NB4 (cell line): ENCODE data around the gene TOM1L1.

ENCODE experiments used
- DNase-seq: peaks from one replicate; pipeline ENCODE4 v3.0.0; 2010; ENCODE audit warnings: low read depth
- H3K4me3 ChIP-seq: one replicate; pipeline ENCODE4 v1.5.1; 2011; ENCODE audit warnings: mild to moderate bottlenecking, low read depth, low read length, moderate library complexity
- MAX ChIP-seq: IDR thresholded peaks from 2 replicates; pipeline ENCODE4 v1.6.1; 2011; ENCODE audit warnings: low read depth, low read length
- MYC ChIP-seq: IDR thresholded peaks from 2 replicates; pipeline ENCODE4 v1.6.1; 2011; ENCODE audit warnings: low read depth, low read length
- POLR2A ChIP-seq: IDR thresholded peaks from 2 replicates; pipeline ENCODE4 v1.6.1; 2011; ENCODE audit warnings: mild to moderate bottlenecking; ENCODE audit not compliant: insufficient read length; ENCODE audit errors: extremely low read depth
- TF ChIP-seq, protein P1 (sequence below): IDR thresholded peaks from one replicate; pipeline ENCODE4 v1.5.1; 2012; ENCODE audit warnings: low read depth, low read length

Gene TOM1L1

GRCh38 chr17:54882371-54882770 lies 18.3 kb upstream of the TOM1L1 start:
- TF ChIP-seq, protein P1, sequence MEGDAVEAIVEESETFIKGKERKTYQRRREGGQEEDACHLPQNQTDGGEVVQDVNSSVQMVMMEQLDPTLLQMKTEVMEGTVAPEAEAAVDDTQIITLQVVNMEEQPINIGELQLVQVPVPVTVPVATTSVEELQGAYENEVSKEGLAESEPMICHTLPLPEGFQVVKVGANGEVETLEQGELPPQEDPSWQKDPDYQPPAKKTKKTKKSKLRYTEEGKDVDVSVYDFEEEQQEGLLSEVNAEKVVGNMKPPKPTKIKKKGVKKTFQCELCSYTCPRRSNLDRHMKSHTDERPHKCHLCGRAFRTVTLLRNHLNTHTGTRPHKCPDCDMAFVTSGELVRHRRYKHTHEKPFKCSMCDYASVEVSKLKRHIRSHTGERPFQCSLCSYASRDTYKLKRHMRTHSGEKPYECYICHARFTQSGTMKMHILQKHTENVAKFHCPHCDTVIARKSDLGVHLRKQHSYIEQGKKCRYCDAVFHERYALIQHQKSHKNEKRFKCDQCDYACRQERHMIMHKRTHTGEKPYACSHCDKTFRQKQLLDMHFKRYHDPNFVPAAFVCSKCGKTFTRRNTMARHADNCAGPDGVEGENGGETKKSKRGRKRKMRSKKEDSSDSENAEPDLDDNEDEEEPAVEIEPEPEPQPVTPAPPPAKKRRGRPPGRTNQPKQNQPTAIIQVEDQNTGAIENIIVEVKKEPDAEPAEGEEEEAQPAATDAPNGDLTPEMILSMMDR: no peak
- TF ChIP-seq MAX (no peak), POLR2A (no peak), MYC (no peak)

DNA sequence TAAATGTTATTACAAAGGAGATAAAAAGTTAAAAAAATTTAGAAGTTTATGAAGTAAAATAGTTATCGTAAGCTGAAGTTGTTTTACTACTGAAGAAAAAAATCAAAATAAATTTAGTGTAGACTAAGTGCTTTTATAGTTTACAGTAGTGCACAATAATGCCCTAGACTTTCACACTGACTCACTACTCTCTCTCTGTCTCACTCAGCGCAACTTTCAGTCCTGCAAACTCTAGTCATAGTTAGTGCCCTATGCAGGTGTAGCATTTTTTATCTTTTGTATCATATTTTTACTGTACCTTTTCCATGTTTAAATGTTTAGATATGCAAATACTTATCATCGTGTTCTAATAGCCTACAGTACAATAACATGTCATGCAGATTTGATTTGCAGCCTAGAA lies 17.7 kb upstream of the TOM1L1 start:
- TF ChIP-seq MYC (no peak), MAX (no peak), POLR2A (no peak)
- TF ChIP-seq, protein P1: no peak
- no peak for DNase-seq
- no peak overlapping the region for H3K4me3 ChIP-seq

More at GRCh38 chr17:54882371-54882770, 18.3 kb upstream of the TOM1L1 start:
- no peak for DNase-seq
- no peak overlapping the region for H3K4me3 ChIP-seq

DNA sequence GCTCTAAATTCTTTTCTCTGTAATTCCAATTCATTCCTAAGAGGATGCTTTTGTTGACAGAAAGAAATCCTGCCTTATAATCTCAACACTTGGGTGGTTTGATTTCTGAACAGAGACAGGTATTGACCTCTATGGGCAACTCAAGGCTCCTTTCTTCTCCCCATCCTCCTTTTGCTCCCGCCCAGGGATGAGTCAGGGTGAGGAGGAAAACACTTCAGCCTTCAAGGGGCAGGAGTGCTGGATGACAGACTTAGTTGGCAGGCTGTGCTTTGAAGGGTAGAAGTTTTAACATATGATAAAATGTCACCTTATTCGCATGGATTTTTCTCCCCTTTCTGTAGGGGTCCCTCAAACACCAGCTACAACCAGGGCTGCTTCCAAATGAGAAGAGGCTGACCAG lies 16.7 kb upstream of the TOM1L1 start:
- no peak overlapping the region for H3K4me3 ChIP-seq
- TF ChIP-seq, protein P1: no peak
- TF ChIP-seq POLR2A (no peak), MAX (no peak), MYC (no peak)
- no peak for DNase-seq

GRCh38 chr17:54887787-54888186 lies 12.9 kb upstream of the TOM1L1 start:
- H3K4me3 ChIP-seq: no peak overlapping the region
- DNase-seq: no peak
- TF ChIP-seq, protein P1: no peak
- no peak for TF ChIP-seq POLR2A
- TF ChIP-seq MAX: no peak
- TF ChIP-seq MYC: no peak

DNA sequence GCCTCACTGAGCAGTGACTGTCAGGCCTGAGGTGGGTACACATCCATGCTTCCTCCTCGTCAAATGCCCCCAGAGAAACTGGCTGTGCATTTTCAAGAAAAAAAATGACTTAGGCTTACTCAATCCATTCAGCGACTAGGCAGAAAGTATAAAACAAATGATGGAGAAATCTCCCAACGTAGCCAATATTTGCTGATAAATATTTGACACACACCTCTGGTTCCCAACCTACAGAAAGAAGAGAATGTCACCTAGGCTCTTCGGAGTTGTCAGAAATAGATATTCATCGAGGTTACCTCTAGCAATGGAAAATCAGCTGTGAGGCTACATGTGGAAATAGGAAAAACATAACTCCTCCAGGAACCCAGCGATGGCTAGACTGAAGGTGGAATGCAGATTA lies 12.4 kb upstream of the TOM1L1 start:
- TF ChIP-seq, protein P1: no peak
- H3K4me3 ChIP-seq: no peak overlapping the region
- no peak for DNase-seq

DNA sequence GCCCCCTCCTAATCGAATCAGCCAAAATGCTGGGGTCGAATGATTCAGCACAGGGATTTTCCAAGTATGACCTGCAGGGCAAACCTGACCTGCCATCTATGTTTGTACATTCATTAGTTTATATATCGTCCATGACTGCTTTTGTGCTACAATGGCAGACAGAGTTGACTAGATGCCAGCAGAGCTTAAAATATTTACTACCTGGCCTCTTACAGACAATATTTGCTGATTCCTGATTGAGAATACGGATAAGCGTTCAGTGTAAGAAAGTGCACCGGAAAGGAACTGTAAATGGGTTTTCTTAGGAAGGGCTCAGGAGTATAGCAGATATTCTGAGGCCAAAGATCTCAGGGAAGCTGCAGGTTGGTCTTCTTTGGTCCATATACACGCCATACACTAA lies 11.7 kb upstream of the TOM1L1 start:
- no peak overlapping the region for H3K4me3 ChIP-seq
- TF ChIP-seq, protein P1: no peak
- TF ChIP-seq MAX (no peak), MYC (no peak), POLR2A (no peak)
- DNase-seq: no peak
